Activated CD8-positive, alpha-beta T cell treated with anti-CD3 and anti-CD28 coated beads for 36 hours (primary cell): ENCODE data around the gene EVI2A. TPM values are rescaled to one million over a fixed set of nuclear protein-coding genes. Genes with fewer than 3 reads are reported as not detected.
"Not testable (repeated sequence)": the region's sequence is repeated elsewhere in the genome, so short reads cannot be mapped to it uniquely, and the experiment has no call there.

Experiments used
- ATAC-seq: fragments of 200-7000 bp; cut with Tn5 transposase; one replicate; pipeline ENCODE4 v1.10.0; 2021; ENCODE audit warnings: mild to moderate bottlenecking, moderate library complexity
- CTCF ChIA-PET: fragments of 350-600 bp; sonication (Branson Sonifier 250); formaldehyde crosslinking; loops from one replicate; lab custom pipeline; 2021; ENCODE audit warnings: antibody characterized with exemption; lab: Charles Lee
- POLR2A ChIA-PET: fragments of 350-600 bp; sonication (Branson Sonifier 250); formaldehyde crosslinking; loops from one replicate; lab custom pipeline; 2021; ENCODE audit warnings: antibody characterized with exemption; lab: Charles Lee
- DNase-seq: peaks from one replicate; pipeline ENCODE4 v3.0.0-alpha.2; 2020
- H3K27ac Mint-ChIP-seq: one replicate; pipeline ENCODE4 v1.8.0; 2021; ENCODE audit warnings: mild to moderate bottlenecking, mixed read lengths
- H3K27me3 Mint-ChIP-seq: one replicate; pipeline ENCODE4 v1.8.0; 2021; ENCODE audit warnings: mixed read lengths
- H3K36me3 Mint-ChIP-seq: one replicate; pipeline ENCODE4 v1.8.0; 2021; ENCODE audit warnings: low read depth, mixed read lengths
- H3K4me1 Mint-ChIP-seq: one replicate; pipeline ENCODE4 v1.8.0; 2021; ENCODE audit warnings: low read depth, mixed read lengths
- H3K4me3 Mint-ChIP-seq: one replicate; pipeline ENCODE4 v1.8.0; 2021; ENCODE audit warnings: mild to moderate bottlenecking, moderate library complexity, mixed read lengths
- H3K9me3 Mint-ChIP-seq: one replicate; pipeline ENCODE4 v1.8.0; 2021; ENCODE audit warnings: mixed read lengths
- CTCF ChIP-seq: fragments of 200-600 bp; IDR thresholded peaks from one replicate; pipeline ENCODE4 v1.8.0; 2022; ENCODE audit warnings: antibody characterized with exemption, mild to moderate bottlenecking
- intact Hi-C: fragments of 100-400 bp; cut with micrococcal nuclease; formaldehyde crosslinking; loops from one replicate; pipeline ENCODE4 v1.10.0; 2022
- total RNA-seq, 2 experiments: library from RNA; stranded (reverse); gene quantifications; one replicate each; pipeline ENCODE4 v1.2.3, GENCODE V29; 2021

The EVI2A gene
- total RNA-seq, 2 experiments from 2014 or later: 31.7 to 37.0 TPM

GRCh38 chr17:31293581-31293980 is 27.8 kb downstream of the EVI2A start:
- ChIA-PET POLR2A (interaction anchor here (1.0 kb wide), 1 partner anchor 16 kb away, joined by 3 read pairs; no protein-coding TSS in a partner anchor), CTCF (interaction anchor here (1.0 to 1.5 kb wide), 2 partner anchors 9 to 225 kb away, joined by 3 to 5 read pairs; no protein-coding TSS in a partner anchor)
- H3K4me3 Mint-ChIP-seq: no peak overlapping the region
- no peak for ATAC-seq
- H3K27me3 Mint-ChIP-seq: no peaks in the 10 kb centered on the region
- intact Hi-C loops: no loop called here
- H3K36me3 Mint-ChIP-seq: peaks cover 3% of the 10 kb centered on the region
- no peaks in the 10 kb centered on the region for H3K9me3 Mint-ChIP-seq
- DNase-seq: no peak
- peaks cover 13% of the 10 kb centered on the region for H3K4me1 Mint-ChIP-seq
- H3K27ac Mint-ChIP-seq: no peak overlapping the region
- no peak for TF ChIP-seq CTCF

- Mint-ChIP-seq H3K27ac (no peak overlapping the region), H3K4me1 (peaks cover 20% of the 10 kb centered on the region), H3K9me3 (no peaks in the 10 kb centered on the region), H3K27me3 (no peaks in the 10 kb centered on the region), H3K36me3 (peaks cover 11% of the 10 kb centered on the region), H3K4me3 (no peak overlapping the region)
- TF ChIP-seq CTCF: no peak
- POLR2A ChIA-PET: no interaction called here
- CTCF ChIA-PET: no interaction called here
- no peak for DNase-seq
- no peak for ATAC-seq
- intact Hi-C loops: no loop called here
Measured at GRCh38 chr17:31291820-31292219, 29.6 kb downstream of the EVI2A start.

- Mint-ChIP-seq H3K27ac (no peak overlapping the region), H3K9me3 (no peaks in the 10 kb centered on the region), H3K4me1 (peaks cover 20% of the 10 kb centered on the region), H3K27me3 (no peaks in the 10 kb centered on the region), H3K4me3 (no peak overlapping the region), H3K36me3 (peaks cover 11% of the 10 kb centered on the region)
- ChIA-PET POLR2A (interaction anchor here (0.6 kb wide), 1 partner anchor 249 kb away, joined by 3 read pairs; no protein-coding TSS in a partner anchor), CTCF (no interaction called here)
- ATAC-seq (no peak), DNase-seq (no peak)
- no peak for TF ChIP-seq CTCF
- intact Hi-C loops: no loop called here
Measured at GRCh38 chr17:31289790-31290189, 31.6 kb downstream of the EVI2A start.

GRCh38 chr17:31287932-31288331 is 33.5 kb downstream of the EVI2A start:
- H3K36me3 Mint-ChIP-seq, H3K4me3 Mint-ChIP-seq, POLR2A ChIA-PET, DNase-seq, H3K27ac Mint-ChIP-seq, H3K9me3 Mint-ChIP-seq, ATAC-seq, H3K27me3 Mint-ChIP-seq, CTCF ChIA-PET, intact Hi-C loops: not testable (repeated sequence)
- peaks cover 20% of the 10 kb centered on the region for H3K4me1 Mint-ChIP-seq

- no peak overlapping the region for H3K27ac Mint-ChIP-seq
- POLR2A ChIA-PET: interaction anchor here (0.7 kb wide), 1 partner anchor 448 kb away, joined by 3 read pairs; no protein-coding TSS in a partner anchor
- H3K36me3 Mint-ChIP-seq: peaks cover 8% of the 10 kb centered on the region
- no peak for DNase-seq
- peaks cover 20% of the 10 kb centered on the region for H3K4me1 Mint-ChIP-seq
- no peak overlapping the region for H3K4me3 Mint-ChIP-seq
- CTCF ChIA-PET: no interaction called here
- no peaks in the 10 kb centered on the region for H3K9me3 Mint-ChIP-seq
- no peak for ATAC-seq
- intact Hi-C loops: no loop called here
- TF ChIP-seq CTCF: no peak
- no peaks in the 10 kb centered on the region for H3K27me3 Mint-ChIP-seq
Measured at GRCh38 chr17:31286587-31286986, 34.8 kb downstream of the EVI2A start.
